Breast epithelium (tissue), 4 donors: ENCODE data around the gene NOMO2. TPM values are rescaled to one million over a fixed set of nuclear protein-coding genes. Genes with fewer than 3 reads are reported as not detected.
"Not testable (repeated sequence)": the region's sequence is repeated elsewhere in the genome, so short reads cannot be mapped to it uniquely, and the experiment has no call there.

Source experiments
- DNase-seq, 2 donors: peaks; one replicate each; pipeline ENCODE4 v3.0.0-alpha.2; 2019; ENCODE audit warnings: low spot score in 2 of 2
- H3K27ac ChIP-seq, 2 donors: fragments of 200-600 bp; sonication (generic) in 1 of 2; one replicate each; pipeline ENCODE4 v1.5.1; 2016 to 2019; ENCODE audit warnings: mild to moderate bottlenecking in 1 of 2
- H3K27me3 ChIP-seq, 2 donors: fragments of 200-600 bp; sonication (generic) in 1 of 2; one replicate each; pipeline versions ENCODE4 v1.5.1 to v1.6.0; 2017 to 2019; ENCODE audit warnings: control low read depth in 1 of 2, mild to moderate bottlenecking in 1 of 2
- H3K36me3 ChIP-seq: fragments of 200-600 bp; one replicate; pipeline ENCODE4 v1.5.1; 2019
- H3K4me1 ChIP-seq, 2 donors: fragments of 200-600 bp; sonication (generic); one replicate each; pipeline ENCODE4 v1.5.1; 2016 to 2019; ENCODE audit warnings: control low read depth in 1 of 2
- H3K4me3 ChIP-seq, 3 donors: fragments of 200-600 bp; sonication (generic); 1 replicate in 2 of 3; 2 replicates in 1 of 3; pipeline ENCODE4 v1.5.1; 2016 to 2019; ENCODE audit warnings: mild to moderate bottlenecking in 3 of 3, moderate library complexity in 2 of 3
- H3K9me3 ChIP-seq, 2 donors: fragments of 200-600 bp; sonication (generic) in 1 of 2; one replicate each; pipeline ENCODE4 v1.5.1; 2016 to 2019; ENCODE audit warnings: control low read depth in 1 of 2
- POLR2A ChIP-seq: fragments of 450-650 bp; IDR thresholded peaks from one replicate; pipeline ENCODE4 v1.6.1; 2016; ENCODE audit warnings: antibody characterized with exemption, mild to moderate bottlenecking, moderate library complexity
- POLR2AphosphoS5 ChIP-seq, 3 donors: sonication (generic); formaldehyde crosslinking; IDR thresholded peaks; one replicate each; pipeline ENCODE4 v1.6.1; 2017; ENCODE audit warnings: antibody characterized with exemption in 3 of 3
- intact Hi-C: fragments of 100-400 bp; cut with DNase I; formaldehyde crosslinking; loops from one replicate; pipeline ENCODE4 v1.15.1; 2023; ENCODE audit warnings: low total_unique reads
- total RNA-seq, 3 donors: library from RNA; depleted of rRNA; stranded (reverse); fragments of >200 nt; gene quantifications; one replicate each; pipeline ENCODE4 v1.1.0, GENCODE V29; 2016
- TF ChIP-seq, protein P1 (sequence below), 3 donors: fragments of 450-650 bp; IDR thresholded peaks; one replicate each; pipeline ENCODE4 v1.5.1; 2016 to 2017; ENCODE audit warnings: antibody characterized with exemption in 3 of 3, mild to moderate bottlenecking in 3 of 3, moderate library complexity in 3 of 3

Gene NOMO2
- total RNA-seq, 3 donors from 2014 or later: 39.5 to 67.2 (median 49.3) TPM

DNA sequence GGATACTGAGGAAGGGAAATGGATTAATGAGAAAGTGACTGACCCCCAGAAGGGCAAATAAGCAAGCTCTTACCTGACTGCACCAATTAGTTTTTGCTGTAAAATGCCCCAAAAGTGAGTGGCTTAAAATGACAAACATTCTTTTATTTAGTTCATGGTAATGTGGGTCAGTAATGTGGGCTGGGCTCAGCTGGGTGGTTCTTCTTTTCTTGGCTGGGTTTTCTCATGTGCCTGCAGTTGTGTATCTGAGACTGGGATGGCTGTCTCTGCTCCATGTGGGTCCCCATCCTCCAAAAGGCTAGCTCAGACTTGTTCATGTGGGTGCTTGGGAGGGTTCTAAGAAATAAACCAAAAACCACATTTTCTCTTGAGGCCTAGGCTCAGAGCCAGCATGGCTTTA, 29.5 kb upstream of the NOMO2 start:
- H3K4me3 ChIP-seq, H3K9me3 ChIP-seq, H3K27ac ChIP-seq, H3K4me1 ChIP-seq, H3K36me3 ChIP-seq, H3K27me3 ChIP-seq, DNase-seq, intact Hi-C loops: not testable (repeated sequence)

- H3K9me3 ChIP-seq, H3K4me3 ChIP-seq, H3K36me3 ChIP-seq, H3K27ac ChIP-seq, H3K27me3 ChIP-seq, H3K4me1 ChIP-seq, intact Hi-C loops, DNase-seq: not testable (repeated sequence)
Measured at GRCh38 chr16:18589806-18590205, 27.9 kb upstream of the NOMO2 start.

GRCh38 chr16:18586560-18587540, 25.0 kb upstream of the NOMO2 start:
- H3K27ac ChIP-seq, H3K9me3 ChIP-seq, H3K27me3 ChIP-seq, H3K36me3 ChIP-seq, intact Hi-C loops, H3K4me1 ChIP-seq, DNase-seq, H3K4me3 ChIP-seq: not testable (repeated sequence)

GRCh38 chr16:18585789-18586188, 23.9 kb upstream of the NOMO2 start:
- intact Hi-C loops, H3K27me3 ChIP-seq, H3K4me1 ChIP-seq, H3K27ac ChIP-seq, H3K9me3 ChIP-seq, DNase-seq, H3K4me3 ChIP-seq, H3K36me3 ChIP-seq: not testable (repeated sequence)

GRCh38 chr16:18582902-18583301, 21.0 kb upstream of the NOMO2 start:
- Histone ChIP-seq H3K9me3 (no peaks in the 10 kb centered on the region), H3K4me3 (no peak overlapping the region), H3K36me3 (no peaks in the 10 kb centered on the region), H3K27ac (no peak overlapping the region), H3K4me1 (no peaks in the 10 kb centered on the region), H3K27me3 (no peaks in the 10 kb centered on the region)
- intact Hi-C loops: no loop called here
- no peak for DNase-seq
- TF ChIP-seq, protein P1, sequence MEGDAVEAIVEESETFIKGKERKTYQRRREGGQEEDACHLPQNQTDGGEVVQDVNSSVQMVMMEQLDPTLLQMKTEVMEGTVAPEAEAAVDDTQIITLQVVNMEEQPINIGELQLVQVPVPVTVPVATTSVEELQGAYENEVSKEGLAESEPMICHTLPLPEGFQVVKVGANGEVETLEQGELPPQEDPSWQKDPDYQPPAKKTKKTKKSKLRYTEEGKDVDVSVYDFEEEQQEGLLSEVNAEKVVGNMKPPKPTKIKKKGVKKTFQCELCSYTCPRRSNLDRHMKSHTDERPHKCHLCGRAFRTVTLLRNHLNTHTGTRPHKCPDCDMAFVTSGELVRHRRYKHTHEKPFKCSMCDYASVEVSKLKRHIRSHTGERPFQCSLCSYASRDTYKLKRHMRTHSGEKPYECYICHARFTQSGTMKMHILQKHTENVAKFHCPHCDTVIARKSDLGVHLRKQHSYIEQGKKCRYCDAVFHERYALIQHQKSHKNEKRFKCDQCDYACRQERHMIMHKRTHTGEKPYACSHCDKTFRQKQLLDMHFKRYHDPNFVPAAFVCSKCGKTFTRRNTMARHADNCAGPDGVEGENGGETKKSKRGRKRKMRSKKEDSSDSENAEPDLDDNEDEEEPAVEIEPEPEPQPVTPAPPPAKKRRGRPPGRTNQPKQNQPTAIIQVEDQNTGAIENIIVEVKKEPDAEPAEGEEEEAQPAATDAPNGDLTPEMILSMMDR (IDR thresholded peaks at IDR 0.05): no peak
- TF ChIP-seq POLR2A (no peak), POLR2AphosphoS5 (IDR thresholded peaks at IDR 0.05) (no peak)

DNA sequence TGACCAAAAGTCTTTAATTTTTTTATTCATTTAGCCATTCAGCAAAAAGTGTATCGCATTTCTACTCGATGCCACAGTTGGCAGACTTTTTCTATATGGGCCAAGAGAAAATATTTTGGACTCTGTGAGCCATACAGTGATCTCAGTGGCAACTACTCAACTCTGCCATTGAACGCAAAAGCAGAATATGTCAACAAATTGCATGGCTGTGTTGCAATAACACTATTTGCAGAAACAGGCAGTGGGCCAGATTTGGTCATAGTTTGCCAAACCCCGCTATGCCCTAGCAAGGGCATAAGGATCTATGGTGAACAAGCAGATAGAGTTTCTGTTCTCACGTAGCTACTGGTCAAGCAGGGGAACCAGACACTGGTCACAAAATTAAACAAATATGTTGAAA, 18.5 kb upstream of the NOMO2 start:
- intact Hi-C loops, H3K9me3 ChIP-seq, DNase-seq, H3K27ac ChIP-seq, H3K4me3 ChIP-seq, H3K36me3 ChIP-seq, H3K4me1 ChIP-seq, H3K27me3 ChIP-seq: not testable (repeated sequence)

- H3K4me1 ChIP-seq, H3K9me3 ChIP-seq, intact Hi-C loops, DNase-seq, H3K27ac ChIP-seq, H3K27me3 ChIP-seq, H3K4me3 ChIP-seq, H3K36me3 ChIP-seq: not testable (repeated sequence)
Measured at GRCh38 chr16:18579261-18579660, 17.4 kb upstream of the NOMO2 start.

DNA sequence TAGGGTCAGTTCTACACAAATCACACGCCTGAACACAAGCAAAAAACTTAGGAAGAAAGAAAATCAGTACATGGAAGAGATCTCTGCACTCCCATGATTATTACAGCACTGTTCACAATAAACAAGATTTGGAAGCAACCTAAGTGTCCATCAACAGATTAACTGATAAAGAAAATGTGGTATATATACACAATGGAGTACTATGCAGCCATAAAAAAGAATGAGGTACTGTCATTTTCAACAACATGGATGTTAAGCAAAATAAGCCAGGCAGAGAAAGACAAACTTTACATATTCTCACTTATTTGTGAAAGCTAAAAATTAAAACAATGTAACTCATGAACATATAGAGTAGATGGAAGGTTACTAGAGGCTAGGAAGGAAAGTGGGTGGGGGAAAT, 16.0 kb upstream of the NOMO2 start:
- H3K9me3 ChIP-seq, DNase-seq, H3K4me1 ChIP-seq, H3K27ac ChIP-seq, H3K27me3 ChIP-seq, H3K4me3 ChIP-seq, H3K36me3 ChIP-seq, intact Hi-C loops: not testable (repeated sequence)

- H3K4me1 ChIP-seq, H3K4me3 ChIP-seq, H3K27ac ChIP-seq, H3K9me3 ChIP-seq, H3K27me3 ChIP-seq, H3K36me3 ChIP-seq, intact Hi-C loops, DNase-seq: not testable (repeated sequence)
Measured at GRCh38 chr16:18575945-18576344, 14.0 kb upstream of the NOMO2 start.

DNA sequence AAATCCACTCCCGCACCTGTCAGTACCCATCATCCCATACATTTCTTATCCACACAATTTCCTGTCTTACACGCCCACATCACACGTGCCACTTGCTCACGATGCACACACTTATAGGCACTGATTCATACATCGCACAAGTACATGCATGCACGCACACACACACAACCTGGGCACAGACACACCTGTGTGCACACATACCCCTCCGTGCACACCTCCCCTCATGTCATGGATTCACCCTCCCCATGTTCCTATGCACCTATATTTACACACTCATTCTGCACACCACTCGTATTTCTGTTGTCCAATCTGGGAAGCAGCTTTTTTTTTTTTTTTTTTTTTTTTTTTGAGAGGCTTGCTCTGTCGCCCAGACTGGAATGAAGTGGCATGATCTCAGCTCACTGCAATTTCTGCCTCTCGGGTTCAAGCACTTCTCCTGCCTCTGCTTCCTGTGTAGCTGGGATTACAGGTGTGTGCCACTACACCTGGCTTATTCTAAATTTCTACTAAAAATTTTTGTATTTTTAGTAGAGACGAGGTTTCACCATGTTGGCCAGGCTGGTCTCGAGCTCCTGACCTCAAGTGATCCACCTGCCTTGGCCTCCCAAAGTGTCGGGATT, 13.5 kb upstream of the NOMO2 start:
- H3K4me1 ChIP-seq, H3K27me3 ChIP-seq, H3K4me3 ChIP-seq, H3K36me3 ChIP-seq, DNase-seq, intact Hi-C loops, H3K27ac ChIP-seq, H3K9me3 ChIP-seq: not testable (repeated sequence)

- H3K27ac ChIP-seq, intact Hi-C loops, DNase-seq, H3K4me1 ChIP-seq, H3K9me3 ChIP-seq, H3K4me3 ChIP-seq, H3K36me3 ChIP-seq, H3K27me3 ChIP-seq: not testable (repeated sequence)
Measured at GRCh38 chr16:18573887-18574286, 12.0 kb upstream of the NOMO2 start.

DNA sequence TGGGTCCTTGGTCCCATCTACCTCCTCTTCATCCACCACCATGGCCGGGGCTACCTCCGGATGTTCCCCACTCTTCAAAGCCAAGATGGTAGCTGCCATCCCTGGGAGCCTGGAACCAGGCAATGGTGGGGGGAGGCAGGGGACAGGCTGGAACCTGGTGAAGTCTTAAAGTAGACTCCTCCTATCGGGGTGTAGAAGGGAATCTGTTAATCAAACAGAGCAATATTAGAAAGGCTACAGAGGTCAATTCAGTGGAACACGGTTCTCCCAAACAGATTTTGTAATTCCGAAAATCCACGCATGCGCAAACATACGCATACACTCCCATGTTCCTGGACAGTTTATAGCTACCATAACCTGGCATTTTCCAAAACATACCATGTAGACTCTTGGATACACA, 11.1 kb upstream of the NOMO2 start:
- H3K36me3 ChIP-seq, H3K9me3 ChIP-seq, H3K27ac ChIP-seq, DNase-seq, H3K4me3 ChIP-seq, H3K27me3 ChIP-seq, H3K4me1 ChIP-seq, intact Hi-C loops: not testable (repeated sequence)
